HG03342 (cell line): ENCODE data around the gene CCDC141.

Experiments used
- ATAC-seq: cut with Tn5 transposase; IDR thresholded peaks from one replicate; pipeline ENCODE4 v1.9.1; 2021; ENCODE audit warnings: mild to moderate bottlenecking, moderate library complexity; ENCODE audit not compliant: unreplicated experiment

The CCDC141 gene

GRCh38 chr2:178796079-178796677, 253.8 kb downstream of the CCDC141 start:
- ATAC-seq, result no peak

DNA sequence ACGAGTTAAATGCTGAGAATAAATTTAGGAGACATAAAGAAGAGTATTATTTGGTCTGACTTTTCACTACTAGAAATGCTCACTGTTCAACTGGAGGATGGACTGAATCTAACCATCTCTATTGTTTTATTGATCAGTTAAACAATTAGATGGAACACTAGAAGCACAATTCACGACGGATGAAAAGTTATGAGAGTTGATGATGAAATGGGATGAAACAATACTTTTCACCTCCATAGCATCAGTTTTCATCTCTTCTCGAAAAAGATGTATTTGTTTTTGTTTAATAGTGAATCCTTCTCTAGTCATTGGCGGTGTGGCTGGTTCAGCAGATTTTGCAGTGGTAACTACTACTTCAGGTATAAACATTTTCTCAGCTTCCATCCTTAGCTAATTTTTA, 262.0 kb downstream of the CCDC141 start:
- ATAC-seq, result no peak

DNA sequence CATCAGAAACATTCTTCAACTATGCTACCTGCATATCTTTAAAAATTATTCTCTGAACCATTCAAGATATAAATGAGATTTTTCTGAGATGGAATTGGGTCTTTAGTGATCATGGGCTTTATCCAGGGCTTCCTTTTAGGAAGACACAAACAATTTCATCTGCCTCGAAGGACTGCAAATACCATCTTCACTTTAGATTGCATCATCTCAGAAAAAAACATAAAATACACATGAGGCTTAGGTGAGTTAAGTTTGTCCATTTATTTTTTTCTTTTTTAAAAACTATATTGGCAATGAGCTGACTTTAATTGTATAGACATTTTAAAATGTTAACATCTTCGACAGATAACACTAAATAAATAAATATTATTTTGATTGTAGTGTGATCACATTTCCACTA, 262.8 kb downstream of the CCDC141 start:
- ATAC-seq, result no peak

DNA sequence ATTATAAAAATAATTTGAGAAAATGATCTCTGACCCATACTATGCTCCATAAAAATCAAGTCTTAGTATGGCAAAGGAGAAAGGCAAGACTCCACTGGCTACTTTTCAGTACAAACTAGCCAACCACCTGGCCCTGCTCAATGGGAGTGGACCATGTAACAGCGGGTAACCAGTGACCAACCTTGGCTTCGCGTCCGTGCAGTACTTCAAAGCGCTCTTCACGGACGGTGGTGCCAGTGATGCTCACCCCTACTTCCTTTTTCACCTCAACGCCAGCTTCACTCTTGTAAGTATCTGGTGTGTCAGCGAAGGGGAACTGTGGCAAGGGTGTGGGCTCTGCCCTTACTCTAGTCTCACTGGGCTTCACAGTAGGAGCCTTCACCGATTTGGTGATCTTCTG, 266.0 kb downstream of the CCDC141 start:
- ATAC-seq, result no peak

DNA sequence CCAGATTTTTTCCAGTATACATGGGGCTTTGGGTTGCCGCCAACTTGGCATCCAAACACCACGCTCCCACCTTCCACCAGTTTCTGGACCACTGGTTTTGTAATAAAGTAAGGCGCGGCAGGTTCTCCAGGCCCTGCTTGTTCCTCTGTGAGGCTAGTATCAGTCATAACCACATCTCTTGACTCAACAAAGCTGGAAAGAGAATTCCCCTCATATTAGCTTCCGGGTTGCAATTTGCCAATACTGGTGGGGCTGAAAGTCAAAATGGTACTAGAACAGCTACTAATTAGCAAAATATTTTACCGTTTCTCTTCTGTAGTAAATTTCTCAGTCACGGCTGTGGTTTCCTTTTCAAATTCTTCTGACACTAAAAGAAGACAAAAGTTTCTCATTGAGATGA, 267.7 kb downstream of the CCDC141 start:
- ATAC-seq, result no peak
